ENCODE results near the gene ZNF543.

Gene ZNF543

GRCh38 chr19:57342582-57342981 is 22.3 kb downstream of the ZNF543 start:
- Histone ChIP-seq H3K4me1 (ENCODE audit: control insufficient read depth in 1 of 2, insufficient read depth in 1 of 2, low read depth in 1 of 2, low read length in 1 of 2) (no peaks in the 10 kb centered on the region), H3K27ac (no peak overlapping the region), H3K36me3 (no peaks in the 10 kb centered on the region), H3K4me3 (ENCODE audit: low read depth in 1 of 2, low read length in 1 of 2) (no peak overlapping the region), H3K27me3 (peaks cover 29% of the 10 kb centered on the region), H3K9me3 (no peaks in the 10 kb centered on the region)
- no peak for TF ChIP-seq CTCF (IDR thresholded peaks at IDR 0.05)

- H3K4me1 ChIP-seq (ENCODE audit: control insufficient read depth in 1 of 2, insufficient read depth in 1 of 2, low read depth in 1 of 2, low read length in 1 of 2) = peaks cover 12 to 17% of the 10 kb centered on the region in 2 experiments
- H3K9me3 ChIP-seq = no peaks in the 10 kb centered on the region
- no peak overlapping the region for H3K4me3 ChIP-seq (ENCODE audit: low read depth in 1 of 2, low read length in 1 of 2)
- peaks cover 36% of the 10 kb centered on the region for H3K27me3 ChIP-seq
- TF ChIP-seq CTCF (IDR thresholded peaks at IDR 0.05) = no peak
- H3K36me3 ChIP-seq = no peaks in the 10 kb centered on the region
- no peak overlapping the region for H3K27ac ChIP-seq
Measured at GRCh38 chr19:57348136-57348535, 27.9 kb downstream of the ZNF543 start.

- H3K36me3 ChIP-seq = peaks cover 13% of the 10 kb centered on the region
- TF ChIP-seq CTCF (IDR thresholded peaks at IDR 0.05) = no peak
- H3K27me3 ChIP-seq = peaks cover 20% of the 10 kb centered on the region
- H3K9me3 ChIP-seq = peaks cover 2% of the 10 kb centered on the region
- H3K4me3 ChIP-seq (ENCODE audit: low read depth in 1 of 2, low read length in 1 of 2) = peak within 1 kb of the TSS; percentile 64 to 77
- H3K27ac ChIP-seq = peak within 1 kb of the TSS; percentile 36
- peaks cover 12 to 17% of the 10 kb centered on the region in 2 experiments for H3K4me1 ChIP-seq (ENCODE audit: control insufficient read depth in 1 of 2, insufficient read depth in 1 of 2, low read depth in 1 of 2, low read length in 1 of 2)
Measured at GRCh38 chr19:57350877-57351805, 30.9 kb downstream of the ZNF543 start, which contains the start of gene ZNF304. TSS of gene ZNF304 (plus strand) at chr19:57351271. CDS start at chr19:57351665, 394 bp downstream.

- Histone ChIP-seq H3K9me3 (peaks cover 4% of the 10 kb centered on the region), H3K4me1 (ENCODE audit: control insufficient read depth in 1 of 2, insufficient read depth in 1 of 2, low read depth in 1 of 2, low read length in 1 of 2) (peaks cover 12 to 17% of the 10 kb centered on the region in 2 experiments), H3K27ac (no peak overlapping the region), H3K36me3 (peaks cover 19% of the 10 kb centered on the region), H3K27me3 (peaks cover 13% of the 10 kb centered on the region), H3K4me3 (ENCODE audit: low read depth in 1 of 2, low read length in 1 of 2) (peak overlapping the region; percentile 64 to 77)
- no peak for TF ChIP-seq CTCF (IDR thresholded peaks at IDR 0.05)
Measured at GRCh38 chr19:57351867-57352266, 31.6 kb downstream of the ZNF543 start.

GRCh38 chr19:57355916-57356315 is 35.6 kb downstream of the ZNF543 start:
- Histone ChIP-seq H3K9me3 (peaks cover 8% of the 10 kb centered on the region), H3K4me1 (ENCODE audit: control insufficient read depth in 1 of 2, insufficient read depth in 1 of 2, low read depth in 1 of 2, low read length in 1 of 2) (peaks cover 12 to 14% of the 10 kb centered on the region in 2 experiments), H3K36me3 (peaks cover 19% of the 10 kb centered on the region), H3K27me3 (no peaks in the 10 kb centered on the region), H3K4me3 (ENCODE audit: low read depth in 1 of 2, low read length in 1 of 2) (no peak overlapping the region), H3K27ac (no peak overlapping the region)
- TF ChIP-seq CTCF (IDR thresholded peaks at IDR 0.05) = no peak

Measured in neutrophil (primary cell).